Measurements from ENCODE around the gene LYPD6B.
A peak's percentile ranks its signal among the peaks of the same experiment; 100 is the strongest.

LYPD6B gene

GRCh38 chr2:149027590-149028250, 10.8 kb upstream of the LYPD6B start:
- no peak for TF ChIP-seq FOXM1 (IDR thresholded peaks at IDR 0.05; ENCODE audit: borderline replicate concordance, low read depth)
- TF ChIP-seq RAD21 (IDR thresholded peaks at IDR 0.05; ENCODE audit: low read depth) = no peak
- no peak for TF ChIP-seq YY1 (IDR thresholded peaks at IDR 0.05; ENCODE audit: low read depth)
- TF ChIP-seq, protein P1, sequence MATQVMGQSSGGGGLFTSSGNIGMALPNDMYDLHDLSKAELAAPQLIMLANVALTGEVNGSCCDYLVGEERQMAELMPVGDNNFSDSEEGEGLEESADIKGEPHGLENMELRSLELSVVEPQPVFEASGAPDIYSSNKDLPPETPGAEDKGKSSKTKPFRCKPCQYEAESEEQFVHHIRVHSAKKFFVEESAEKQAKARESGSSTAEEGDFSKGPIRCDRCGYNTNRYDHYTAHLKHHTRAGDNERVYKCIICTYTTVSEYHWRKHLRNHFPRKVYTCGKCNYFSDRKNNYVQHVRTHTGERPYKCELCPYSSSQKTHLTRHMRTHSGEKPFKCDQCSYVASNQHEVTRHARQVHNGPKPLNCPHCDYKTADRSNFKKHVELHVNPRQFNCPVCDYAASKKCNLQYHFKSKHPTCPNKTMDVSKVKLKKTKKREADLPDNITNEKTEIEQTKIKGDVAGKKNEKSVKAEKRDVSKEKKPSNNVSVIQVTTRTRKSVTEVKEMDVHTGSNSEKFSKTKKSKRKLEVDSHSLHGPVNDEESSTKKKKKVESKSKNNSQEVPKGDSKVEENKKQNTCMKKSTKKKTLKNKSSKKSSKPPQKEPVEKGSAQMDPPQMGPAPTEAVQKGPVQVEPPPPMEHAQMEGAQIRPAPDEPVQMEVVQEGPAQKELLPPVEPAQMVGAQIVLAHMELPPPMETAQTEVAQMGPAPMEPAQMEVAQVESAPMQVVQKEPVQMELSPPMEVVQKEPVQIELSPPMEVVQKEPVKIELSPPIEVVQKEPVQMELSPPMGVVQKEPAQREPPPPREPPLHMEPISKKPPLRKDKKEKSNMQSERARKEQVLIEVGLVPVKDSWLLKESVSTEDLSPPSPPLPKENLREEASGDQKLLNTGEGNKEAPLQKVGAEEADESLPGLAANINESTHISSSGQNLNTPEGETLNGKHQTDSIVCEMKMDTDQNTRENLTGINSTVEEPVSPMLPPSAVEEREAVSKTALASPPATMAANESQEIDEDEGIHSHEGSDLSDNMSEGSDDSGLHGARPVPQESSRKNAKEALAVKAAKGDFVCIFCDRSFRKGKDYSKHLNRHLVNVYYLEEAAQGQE (IDR thresholded peaks at IDR 0.05; ENCODE audit: low read depth) = no peak
- TF ChIP-seq EGR1 (IDR thresholded peaks at IDR 0.05) = no peak
- TF ChIP-seq MAX (IDR thresholded peaks at IDR 0.05) = no peak
- TF ChIP-seq TAF1 (IDR thresholded peaks at IDR 0.05; ENCODE audit: low read depth) = no peak
- no peak for TF ChIP-seq CEBPB (IDR thresholded peaks at IDR 0.05)
- TF ChIP-seq CREB1 (IDR thresholded peaks at IDR 0.05; ENCODE audit: low read depth) = no peak

GRCh38 chr2:149028377-149028776, 10.1 kb upstream of the LYPD6B start:
- TF ChIP-seq EGR1 (IDR thresholded peaks at IDR 0.05) (no peak), NFIC (IDR thresholded peaks at IDR 0.05) (peak; percentile 25; the same call in 1 of the 2 replicates)

GRCh38 chr2:149028891-149029290, 9.6 kb upstream of the LYPD6B start:
- no peak for TF ChIP-seq YY1 (IDR thresholded peaks at IDR 0.05; ENCODE audit: low read depth)
- TF ChIP-seq, protein P2, sequence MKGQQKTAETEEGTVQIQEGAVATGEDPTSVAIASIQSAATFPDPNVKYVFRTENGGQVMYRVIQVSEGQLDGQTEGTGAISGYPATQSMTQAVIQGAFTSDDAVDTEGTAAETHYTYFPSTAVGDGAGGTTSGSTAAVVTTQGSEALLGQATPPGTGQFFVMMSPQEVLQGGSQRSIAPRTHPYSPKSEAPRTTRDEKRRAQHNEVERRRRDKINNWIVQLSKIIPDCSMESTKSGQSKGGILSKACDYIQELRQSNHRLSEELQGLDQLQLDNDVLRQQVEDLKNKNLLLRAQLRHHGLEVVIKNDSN (IDR thresholded peaks at IDR 0.05) = no peak
- no peak for TF ChIP-seq MAX (IDR thresholded peaks at IDR 0.05)
- no peak for TF ChIP-seq ZBTB7A (IDR thresholded peaks at IDR 0.05; ENCODE audit: low read depth)
- no peak for TF ChIP-seq RAD21 (IDR thresholded peaks at IDR 0.05; ENCODE audit: low read depth)
- no peak for TF ChIP-seq EP300 (IDR thresholded peaks at IDR 0.05; ENCODE audit: borderline replicate concordance)
- TF ChIP-seq TEAD4 (IDR thresholded peaks at IDR 0.05) = no peak
- TF ChIP-seq TAF1 (IDR thresholded peaks at IDR 0.05; ENCODE audit: low read depth) = no peak
- no peak for TF ChIP-seq TCF12 (IDR thresholded peaks at IDR 0.05; ENCODE audit: low read depth)
- TF ChIP-seq NFIC (IDR thresholded peaks at IDR 0.05) = no peak
- TF ChIP-seq FOXM1 (IDR thresholded peaks at IDR 0.05; ENCODE audit: borderline replicate concordance, low read depth) = no peak
- no peak for TF ChIP-seq CEBPB (IDR thresholded peaks at IDR 0.05)
- no peak for TF ChIP-seq CREB1 (IDR thresholded peaks at IDR 0.05; ENCODE audit: low read depth)
- TF ChIP-seq, protein P1 (IDR thresholded peaks at IDR 0.05; ENCODE audit: low read depth) = no peak
- TF ChIP-seq EGR1 (IDR thresholded peaks at IDR 0.05) = no peak

DNA sequence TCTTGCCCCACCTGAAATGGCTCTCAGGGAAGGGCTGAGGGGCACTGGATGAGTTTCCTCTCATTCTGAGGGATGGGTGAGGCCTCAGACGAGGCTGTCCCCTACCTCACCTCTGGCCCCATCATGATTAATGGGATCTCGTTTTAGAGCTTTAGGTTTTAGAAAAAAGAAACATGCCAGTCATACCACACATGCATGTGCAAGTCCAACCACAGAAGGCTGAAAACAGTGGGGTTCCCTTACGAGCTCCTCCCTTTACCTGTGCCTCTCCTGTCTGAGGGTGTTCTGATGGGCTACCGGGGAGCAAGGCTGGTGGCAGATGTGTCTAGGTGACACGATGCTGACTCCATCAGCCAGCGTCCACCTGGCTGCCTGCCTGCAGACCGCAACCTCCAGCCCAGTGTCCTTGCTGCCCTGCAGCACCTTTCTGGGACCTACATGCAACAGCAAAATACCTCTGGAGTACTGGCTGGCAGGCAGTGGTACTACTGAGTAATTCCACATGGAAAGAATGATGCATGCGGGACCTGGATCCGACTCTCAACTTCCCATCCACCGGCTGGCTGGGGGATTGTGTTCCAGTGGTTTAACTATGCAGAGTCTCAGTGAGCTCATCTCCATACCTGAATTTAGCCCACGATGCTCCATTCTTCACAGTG, 9.1 kb upstream of the LYPD6B start:
- TF ChIP-seq TAF1 (IDR thresholded peaks at IDR 0.05; ENCODE audit: low read depth) (no peak), FOXM1 (IDR thresholded peaks at IDR 0.05; ENCODE audit: borderline replicate concordance, low read depth) (no peak), ZBTB7A (IDR thresholded peaks at IDR 0.05; ENCODE audit: low read depth) (no peak), EGR1 (IDR thresholded peaks at IDR 0.05) (no peak), TCF12 (IDR thresholded peaks at IDR 0.05; ENCODE audit: low read depth) (no peak), YY1 (IDR thresholded peaks at IDR 0.05; ENCODE audit: low read depth) (no peak), RAD21 (IDR thresholded peaks at IDR 0.05; ENCODE audit: low read depth) (no peak), TEAD4 (IDR thresholded peaks at IDR 0.05) (no peak), EP300 (IDR thresholded peaks at IDR 0.05; ENCODE audit: borderline replicate concordance) (no peak), MAX (IDR thresholded peaks at IDR 0.05) (no peak)
- TF ChIP-seq, protein P1 (IDR thresholded peaks at IDR 0.05; ENCODE audit: low read depth) = no peak
- TF ChIP-seq, protein P2 (IDR thresholded peaks at IDR 0.05) = no peak

All from Ishikawa (cell line).